ENCODE measurements around the gene BARX1.
"Not testable (repeated sequence)": the region's sequence is repeated elsewhere in the genome, so short reads cannot be mapped to it uniquely, and the experiment has no call there.

The BARX1 gene

DNA sequence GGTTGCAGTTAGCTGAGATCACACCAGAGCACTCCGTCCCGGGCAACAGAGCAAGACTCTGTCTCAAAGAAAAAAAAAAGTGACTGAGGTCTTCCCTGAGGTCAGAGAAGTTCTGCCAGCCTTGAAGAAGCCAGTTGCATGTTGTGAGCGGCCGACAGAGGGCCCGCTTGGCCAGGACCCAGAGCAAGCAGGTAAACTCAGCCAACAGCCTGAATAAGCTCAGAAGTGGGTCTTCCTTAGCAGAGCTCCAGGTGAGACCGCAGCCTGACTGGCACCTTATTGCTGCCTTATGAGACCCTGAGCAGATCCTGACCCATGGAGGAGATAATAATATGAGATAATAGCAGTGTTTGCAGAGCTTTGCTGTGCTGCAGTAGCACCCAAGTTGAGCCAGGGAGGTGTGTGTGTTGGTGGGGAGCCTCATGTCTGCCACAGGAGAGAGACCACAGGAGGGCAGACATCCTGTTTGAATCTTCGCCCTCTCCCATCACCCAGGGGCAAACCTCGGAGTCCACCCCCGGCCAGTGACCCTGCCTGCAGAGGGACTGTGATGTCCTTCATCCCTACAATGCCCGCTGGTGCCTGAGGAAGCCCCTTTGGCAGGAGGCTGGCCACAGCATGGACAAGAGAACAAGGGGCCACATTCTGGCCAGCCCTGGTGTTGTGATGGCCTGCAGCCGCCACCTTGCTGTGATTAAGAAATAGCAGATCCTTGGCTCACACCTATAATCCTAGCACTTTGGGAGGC is 10.8 kb upstream of the BARX1 start:
- no peak for DNase-seq

DNA sequence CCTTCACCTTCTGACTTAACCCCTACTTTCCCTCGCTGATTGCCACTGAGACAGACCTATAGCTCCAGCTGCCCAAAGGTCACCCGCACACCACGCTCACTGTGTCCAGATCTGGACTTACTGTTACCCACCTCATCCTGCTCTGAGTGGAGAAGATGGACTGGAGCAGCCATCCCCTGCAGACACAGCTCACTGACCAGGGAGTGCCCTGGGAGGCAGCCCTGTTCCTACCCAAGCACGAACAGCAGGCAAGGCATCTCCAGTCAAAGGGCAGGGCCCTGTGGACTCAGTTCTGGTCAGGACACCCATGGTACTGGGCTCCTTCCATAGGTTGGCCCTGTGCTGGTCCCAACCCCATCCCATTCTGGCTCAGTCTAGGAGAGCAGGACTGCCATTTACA is 9.5 kb upstream of the BARX1 start:
- DNase-seq: no peak

DNA sequence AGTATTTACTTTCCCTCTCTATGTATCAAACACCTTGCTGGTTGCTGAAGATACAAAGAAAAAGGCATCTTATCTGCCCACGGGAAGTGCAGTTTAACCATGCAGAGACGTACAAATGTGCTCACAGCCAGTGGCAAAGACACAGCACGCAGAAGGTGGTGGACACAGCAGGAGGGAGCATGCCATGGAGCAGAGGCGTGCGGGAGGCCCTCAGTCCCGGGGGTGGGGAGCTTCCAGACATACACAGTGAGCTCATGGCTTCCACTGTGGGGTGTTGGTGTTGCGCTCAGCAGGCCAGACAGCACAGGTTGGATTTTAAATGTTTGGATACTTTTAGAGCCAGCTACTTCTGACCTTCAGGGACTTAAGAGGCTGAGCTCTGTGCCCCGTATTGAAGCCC is 8.8 kb upstream of the BARX1 start:
- DNase-seq: no peak

DNA sequence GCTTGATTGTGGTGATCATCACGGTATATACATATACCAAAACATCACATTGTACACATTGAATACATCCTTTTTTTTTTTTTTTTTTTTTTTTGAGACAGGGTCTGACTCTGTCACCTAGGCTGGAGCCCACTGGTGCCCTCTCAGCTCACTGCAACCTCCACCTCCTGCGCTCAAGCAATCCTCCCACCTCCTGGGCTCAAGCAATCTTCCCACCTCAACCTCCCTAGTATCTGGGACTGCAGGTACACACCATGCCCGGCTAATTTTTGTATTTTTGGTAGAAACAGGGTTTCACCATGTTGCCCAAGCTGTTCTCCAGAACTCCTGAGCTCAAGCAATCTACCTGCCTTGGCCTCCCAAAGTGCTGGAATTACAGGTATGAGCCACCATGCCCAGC is 8.3 kb upstream of the BARX1 start:
- DNase-seq: not testable (repeated sequence)

DNA sequence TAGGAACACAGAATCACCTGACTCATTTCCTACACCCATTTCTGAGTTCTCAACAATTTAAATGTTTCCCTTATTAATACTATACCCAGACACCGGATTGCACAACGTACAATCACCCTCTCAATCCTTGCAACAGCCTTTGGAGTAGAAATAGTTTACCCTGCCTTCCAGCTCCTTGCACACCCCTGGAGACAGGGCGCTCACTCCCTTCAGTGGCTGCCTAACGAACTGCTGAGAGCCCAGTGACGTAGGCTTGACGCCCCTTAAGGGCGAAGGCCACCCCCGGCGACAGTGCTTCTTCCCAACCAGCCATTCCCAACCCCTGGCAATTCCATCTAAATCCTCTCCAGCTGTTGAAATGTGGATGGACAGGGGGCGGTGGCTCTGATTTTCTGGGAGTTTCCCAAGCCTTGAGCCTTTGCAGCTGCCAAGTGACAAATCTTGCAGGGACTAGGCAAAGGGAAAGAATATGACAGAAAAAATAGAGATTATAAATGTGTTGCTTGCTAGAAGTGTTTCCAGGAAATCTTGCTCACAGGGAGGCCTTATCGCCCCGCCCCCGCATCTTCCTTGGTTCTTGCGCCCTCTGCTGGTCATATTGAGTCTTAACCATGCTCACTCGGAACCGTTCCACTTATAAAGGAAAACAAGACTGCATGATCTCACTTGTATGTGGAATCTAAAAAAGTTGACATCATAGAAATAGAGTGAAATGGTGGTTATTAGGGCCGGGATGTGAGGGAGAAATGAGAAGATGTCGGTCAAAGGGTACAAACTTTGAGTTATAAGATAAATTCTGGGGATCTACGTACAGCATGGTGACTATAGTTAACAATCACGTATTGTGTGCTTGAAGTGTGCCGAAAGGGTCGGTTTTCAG is 7.6 kb upstream of the BARX1 start:
- peak; percentile 80 for DNase-seq

- DNase-seq: no peak
Measured at GRCh38 chr9:93962017-93962416, 6.9 kb upstream of the BARX1 start.

- no peak for DNase-seq
Measured at GRCh38 chr9:93960971-93961841, 6.1 kb upstream of the BARX1 start.

DNA sequence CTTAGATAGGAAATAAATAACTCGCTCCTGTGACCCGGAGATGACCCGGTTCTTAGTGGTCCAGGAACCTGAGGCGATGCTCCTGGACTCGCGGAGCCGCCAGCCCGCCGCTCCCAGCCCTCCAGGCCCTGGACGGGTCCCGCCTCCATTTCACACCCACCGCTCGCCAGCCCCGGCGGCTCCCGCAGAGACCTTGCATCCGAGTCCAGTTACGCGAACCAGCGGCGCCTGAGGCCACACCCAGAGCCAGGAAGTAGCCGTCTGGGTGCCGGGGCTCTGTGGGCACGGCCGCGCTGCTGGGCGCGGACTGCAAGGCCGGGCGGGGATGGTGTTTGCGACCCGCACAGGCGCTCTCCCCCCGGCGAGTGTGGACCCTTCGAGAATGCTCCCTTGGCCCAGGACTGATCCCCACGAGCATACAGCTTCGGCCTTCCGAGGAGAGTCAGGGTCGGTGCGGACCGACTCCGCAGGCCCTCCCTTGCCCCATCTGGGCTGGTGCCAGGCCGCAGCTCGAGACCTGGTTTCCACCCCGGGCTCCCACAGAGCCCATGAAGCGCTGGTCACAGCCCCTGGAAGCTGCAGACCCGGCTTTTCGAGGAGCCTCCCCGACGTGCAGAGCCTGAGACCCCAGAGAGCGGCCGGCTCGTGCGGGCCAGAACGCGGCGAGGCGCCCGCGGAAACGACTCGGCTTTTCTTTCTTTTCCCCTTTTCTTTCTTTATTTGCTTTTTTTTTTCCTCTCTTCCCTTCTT is 5.2 kb upstream of the BARX1 start:
- DNase-seq: no peak

DNA sequence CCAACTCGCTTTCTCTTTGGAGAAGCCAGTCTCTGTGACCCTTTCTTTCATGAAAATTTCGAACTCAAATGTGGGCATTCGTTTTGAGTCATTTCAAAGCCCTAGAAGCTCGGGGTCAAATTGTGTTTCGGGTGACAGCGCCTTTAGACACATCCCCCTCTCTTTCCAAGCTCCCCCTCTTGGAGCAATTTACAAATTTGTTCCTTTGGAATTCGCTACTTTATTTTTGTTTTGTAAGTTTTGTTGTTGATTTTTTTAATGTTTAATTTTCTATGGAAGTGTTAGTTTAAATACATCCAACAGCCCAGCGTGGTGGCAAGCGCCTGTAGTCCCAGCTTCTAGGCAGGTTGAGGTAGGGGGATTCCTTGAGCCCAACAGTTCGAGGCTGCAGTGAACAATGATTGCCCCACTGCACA is 4.6 kb upstream of the BARX1 start:
- no peak for DNase-seq

DNA sequence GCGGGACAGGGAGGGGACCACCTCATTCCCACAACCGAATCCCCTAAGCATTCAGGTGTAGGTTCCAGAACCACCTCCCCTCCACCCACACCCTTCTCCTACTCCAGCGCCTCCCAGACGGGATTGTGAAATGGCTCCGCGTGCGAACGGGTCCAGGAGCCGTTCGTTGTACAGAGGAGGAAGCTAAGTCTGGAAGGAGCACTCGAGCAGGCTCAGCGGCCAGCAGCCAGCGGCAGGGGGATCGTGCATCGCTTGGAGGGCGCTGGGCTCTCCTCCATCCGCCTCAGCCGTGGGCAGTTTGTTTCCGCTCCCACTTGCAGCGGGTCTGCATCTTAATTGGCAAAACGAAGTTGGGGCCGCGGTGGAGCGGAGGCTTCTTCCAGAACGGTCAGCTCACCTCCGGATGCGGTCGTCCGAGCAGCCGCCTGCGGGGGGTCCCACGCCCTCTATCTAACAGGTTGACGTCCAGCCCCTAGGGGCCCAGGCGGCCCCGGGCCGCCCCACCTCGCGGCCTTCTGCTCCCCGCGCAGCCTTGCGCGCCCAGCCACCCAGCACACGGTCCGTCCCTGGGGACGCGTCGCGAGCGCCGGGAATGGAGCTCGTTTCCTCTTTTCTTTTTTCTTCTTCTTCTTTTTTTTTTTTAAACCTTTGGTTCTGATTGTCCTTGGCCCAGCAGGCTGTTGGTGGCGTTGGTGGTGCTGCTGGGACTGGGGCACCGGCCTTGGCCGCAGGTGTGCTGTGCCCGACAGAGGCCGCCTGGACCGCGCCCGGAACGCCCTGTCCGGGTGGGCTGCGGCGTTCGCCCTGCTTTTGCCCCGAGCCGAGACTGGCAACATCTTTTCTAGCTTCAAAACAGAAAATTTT is 3.9 kb upstream of the BARX1 start:
- DNase-seq: no peak

DNA sequence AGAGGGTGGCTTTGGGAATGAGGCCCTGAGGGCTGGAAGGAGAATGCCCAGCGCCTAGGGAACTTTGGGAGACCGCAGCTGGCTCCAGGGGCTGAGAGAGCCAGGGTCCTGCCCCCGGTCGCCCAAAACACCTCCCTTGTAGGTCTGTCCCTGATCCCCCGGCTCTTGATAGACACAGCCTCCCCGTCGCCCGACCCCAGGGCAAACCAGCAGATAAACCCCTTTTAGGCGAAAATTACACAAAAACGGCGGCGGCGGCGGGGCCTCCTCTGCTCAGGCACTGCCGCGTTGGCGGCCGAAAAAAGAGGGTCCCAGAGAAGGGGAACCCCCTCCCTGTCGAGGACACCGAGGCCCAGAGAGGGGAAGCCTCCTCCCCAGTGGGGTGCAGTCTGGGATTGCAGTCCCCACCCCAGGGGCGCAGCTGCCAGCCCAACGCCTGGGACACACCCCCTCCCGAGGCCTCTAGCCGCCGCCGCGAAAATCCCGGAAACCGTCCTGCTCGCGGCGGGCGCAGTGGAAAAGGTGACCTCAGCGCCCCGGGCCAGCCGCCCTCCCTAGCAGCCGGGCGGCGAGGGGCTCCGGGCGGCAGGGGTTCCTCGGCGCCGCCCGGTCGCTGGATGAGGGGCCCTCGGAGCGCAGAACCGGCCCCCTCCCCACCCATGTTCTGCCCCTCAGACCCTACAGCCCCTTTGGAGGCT is 3.1 kb upstream of the BARX1 start:
- no peak for DNase-seq

- DNase-seq: no peak
Measured at GRCh38 chr9:93955981-93956784, 1.0 kb upstream of the BARX1 start.

DNA sequence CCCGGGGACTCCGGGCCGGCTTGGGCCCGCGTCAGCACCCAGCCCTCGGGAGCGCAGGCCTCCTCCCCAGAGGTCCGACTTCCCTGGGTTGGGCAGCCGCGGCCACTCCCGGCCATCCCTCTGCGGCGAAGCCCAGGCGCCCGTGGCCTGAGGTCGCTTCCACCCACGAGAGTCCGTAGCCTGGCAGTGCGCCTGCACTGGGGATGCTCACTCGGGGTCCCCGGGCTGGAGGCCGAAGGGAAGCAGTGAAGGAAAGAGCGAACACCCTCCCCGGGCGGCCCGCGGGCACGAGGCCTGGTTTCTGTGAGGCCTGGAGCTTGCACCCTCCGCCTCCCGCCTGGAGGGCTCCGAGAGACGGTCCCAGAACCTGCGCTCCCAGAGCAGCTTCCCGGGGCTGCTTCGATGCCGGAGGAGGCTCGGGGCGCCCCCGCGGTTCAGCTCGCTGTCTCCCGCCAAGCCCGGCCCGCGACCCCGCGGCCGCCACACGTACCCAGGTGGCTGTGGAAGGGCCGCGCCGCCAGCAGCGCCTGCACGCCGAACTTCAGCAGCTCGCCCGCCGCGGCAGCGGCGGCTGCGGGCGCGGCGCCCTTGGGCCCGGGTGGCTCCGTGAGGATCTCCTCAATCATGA is 607 bp downstream of the BARX1 start:
- no peak for DNase-seq

DNA sequence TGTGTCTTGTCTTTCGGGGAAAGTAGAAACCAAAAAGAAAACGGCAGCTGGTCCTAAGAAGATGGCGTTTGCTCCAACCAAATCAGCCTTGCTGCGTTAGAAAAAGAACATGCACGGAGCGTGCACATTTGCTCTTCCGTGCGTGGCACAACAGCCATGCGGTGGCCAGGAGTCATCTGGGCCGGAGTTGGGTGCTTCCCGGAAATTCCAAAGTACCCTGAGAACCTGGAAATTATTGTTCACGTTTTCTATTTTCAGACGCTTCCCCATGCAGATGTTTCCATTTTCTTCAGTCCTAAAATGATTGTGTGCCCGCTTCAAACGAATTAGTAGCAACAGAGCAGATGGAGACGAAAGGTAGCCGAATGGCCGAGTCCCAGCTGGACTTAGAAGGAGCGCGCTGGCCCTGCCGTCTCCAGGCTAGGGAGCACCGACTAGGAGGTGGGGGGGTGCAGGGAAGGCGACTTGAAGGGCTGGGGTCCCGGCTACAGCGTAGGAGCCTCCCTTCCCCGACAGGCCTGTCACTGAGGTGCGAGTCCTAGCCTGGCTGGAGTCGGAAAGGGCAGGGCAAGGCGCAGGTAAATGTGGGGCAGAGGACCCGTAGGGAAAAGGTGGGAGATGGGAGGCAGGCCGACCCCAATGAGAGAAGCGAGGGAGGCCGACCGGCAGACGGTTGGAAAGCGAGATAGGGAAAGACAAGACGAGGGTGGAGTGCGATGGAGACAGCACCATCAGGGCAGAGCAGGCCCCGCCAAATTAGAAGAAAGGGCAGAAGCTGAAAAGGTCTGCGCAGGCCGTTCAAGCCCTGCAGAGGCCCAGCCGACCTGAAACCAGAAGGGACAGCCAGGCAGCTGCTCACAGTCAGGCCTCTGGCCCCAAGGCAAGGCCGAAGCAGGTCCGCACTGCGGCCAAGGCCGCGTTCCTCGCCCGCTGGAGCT is 1.4 kb downstream of the BARX1 start:
- DNase-seq: no peak

DNA sequence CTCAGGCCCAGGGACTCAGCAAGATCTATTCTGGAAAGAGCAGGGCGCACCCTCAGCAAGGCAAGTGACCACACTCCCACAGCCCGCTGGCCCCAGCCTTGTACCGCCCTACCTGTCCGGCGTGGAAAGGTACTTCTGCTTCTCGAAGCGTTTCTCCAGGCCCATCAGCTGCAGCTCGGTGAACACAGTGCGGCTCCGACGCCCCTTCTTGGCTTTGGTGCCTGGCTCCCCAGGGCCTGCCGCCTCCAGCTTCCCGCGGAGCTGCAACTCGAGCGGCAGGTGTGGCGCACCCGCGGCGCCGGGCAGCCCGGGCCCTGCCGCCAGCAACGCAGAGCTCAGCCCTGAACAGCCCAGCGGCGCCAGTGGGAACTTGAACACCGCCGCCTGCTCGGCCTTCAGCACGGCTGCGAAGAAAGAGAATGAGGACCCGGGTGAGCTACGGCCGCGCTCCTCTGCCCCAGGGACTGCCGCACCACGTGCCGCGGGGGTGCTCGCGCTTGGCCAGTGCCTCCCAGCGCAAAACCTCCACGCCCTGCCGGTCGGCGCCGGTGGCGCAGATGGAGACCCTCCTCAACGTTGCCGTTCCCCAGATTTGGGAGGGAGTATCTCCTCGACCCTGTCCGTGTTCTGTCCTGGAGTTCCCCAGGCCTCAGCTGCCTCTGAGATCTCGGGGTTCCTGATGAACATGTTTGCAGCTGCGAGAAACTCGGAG is 2.2 kb downstream of the BARX1 start:
- no peak for DNase-seq

GRCh38 chr9:93952119-93952783 is 2.9 kb downstream of the BARX1 start:
- no peak for DNase-seq

DNA sequence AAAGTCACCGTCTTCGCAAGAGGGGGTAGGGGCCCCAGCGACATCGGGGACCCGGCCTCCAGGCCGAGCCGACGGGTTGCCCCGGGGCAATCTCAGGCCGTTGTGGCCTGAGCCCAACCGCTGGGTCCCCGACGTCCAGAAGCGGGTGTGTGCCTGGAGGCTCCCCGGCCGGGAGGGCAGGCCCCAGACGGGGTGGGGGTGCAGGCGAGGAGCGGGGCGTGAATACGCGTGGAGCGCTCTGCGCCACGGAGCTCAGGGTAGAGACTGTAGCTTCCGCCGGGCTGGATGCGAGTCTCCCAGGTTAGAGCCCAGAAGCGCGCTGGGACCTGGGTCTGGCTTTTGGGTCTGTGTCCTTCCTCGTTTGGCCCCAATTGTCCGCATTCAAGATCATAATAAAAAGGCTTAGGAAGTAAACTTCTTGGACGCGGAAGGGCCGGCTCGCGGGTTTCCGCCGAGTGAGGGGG is 3.5 kb downstream of the BARX1 start:
- no peak for DNase-seq
